IMR-90 (cell line): ENCODE results near the gene CDKAL1. TPM values are rescaled to one million over a fixed set of nuclear protein-coding genes. Genes with fewer than 3 reads are reported as not detected.

Source experiments
- ATAC-seq: fragments of 200-7000 bp; cut with Tn5 transposase; 2 replicates; pipeline ENCODE4 v1.9.1; 2020; ENCODE audit warnings: low read depth, mild to moderate bottlenecking, moderate library complexity
- BruUV-seq: library from RNA; stranded (reverse); fragments of 400-500 nt; replicated peaks from 2 replicates; lab custom pipeline; 2021; lab: Mats Ljungman, UMichigan
- CTCF ChIA-PET: fragments of 300-600 bp; formaldehyde crosslinking; extraction: SDS; loops from one replicate; lab custom pipeline; 2021; ENCODE audit warnings: antibody characterized with exemption; lab: Yijun Ruan, JAX
- POLR2A ChIA-PET: fragments of 300-600 bp; sonication (Branson Sonifier 250); formaldehyde crosslinking; loops from one replicate; lab custom pipeline; 2022; ENCODE audit warnings: antibody characterized with exemption; ENCODE audit not compliant: unreplicated experiment; lab: Charles Lee
- DNase-seq: peaks from one replicate; pipeline ENCODE4 v3.0.0; 2013
- H2AFZ ChIP-seq: replicated peaks from 2 replicates; pipeline ENCODE3; 2013; ENCODE audit warnings: low read length, mild to moderate bottlenecking; ENCODE audit not compliant: poor library complexity
- H2AK5ac ChIP-seq: 2 replicates; pipeline ENCODE4 v1.6.1; 2013; ENCODE audit warnings: low read depth, low read length, inconsistent platforms
- H2AK9ac ChIP-seq: replicated peaks from 2 replicates; pipeline ENCODE3; 2013; ENCODE audit warnings: mild to moderate bottlenecking, low read depth, low read length, moderate library complexity; ENCODE audit not compliant: poor library complexity
- H2BK120ac ChIP-seq: 2 replicates; pipeline ENCODE4 v1.6.1; 2013; ENCODE audit warnings: low read depth, low read length, inconsistent platforms
- H2BK15ac ChIP-seq: 3 replicates; pipeline ENCODE4 v1.6.1; 2013; ENCODE audit warnings: low read depth, low read length, inconsistent platforms
- H2BK20ac ChIP-seq: 2 replicates; pipeline ENCODE4 v1.6.1; 2013; ENCODE audit warnings: low read depth, mild to moderate bottlenecking, inconsistent platforms, low read length, moderate library complexity
- H2BK5ac ChIP-seq: 2 replicates; pipeline ENCODE4 v1.6.1; 2013; ENCODE audit warnings: mild to moderate bottlenecking, low read depth, low read length, inconsistent platforms; ENCODE audit not compliant: poor library complexity, severe bottlenecking
- H3K14ac ChIP-seq: replicated peaks from 2 replicates; pipeline ENCODE4 v1.6.1; 2013; ENCODE audit warnings: low read depth, low read length, inconsistent platforms
- H3K18ac ChIP-seq: 2 replicates; pipeline ENCODE4 v1.6.1; 2013; ENCODE audit warnings: low read depth, low read length, control low read depth
- H3K23ac ChIP-seq: 2 replicates; pipeline ENCODE4 v1.6.1; 2013; ENCODE audit warnings: low read depth, low read length, inconsistent platforms
- H3K27ac ChIP-seq: 2 replicates; pipeline ENCODE4 v1.5.1; 2013; ENCODE audit warnings: mild to moderate bottlenecking, control low read depth, low read length; ENCODE audit not compliant: insufficient read depth
- H3K27me3 ChIP-seq: 2 replicates; pipeline ENCODE4 v1.6.1; 2013; ENCODE audit warnings: low read length; ENCODE audit not compliant: control insufficient read depth, insufficient read depth
- H3K36me3 ChIP-seq: 2 replicates; pipeline ENCODE4 v1.6.1; 2013; ENCODE audit warnings: low read length, mixed read lengths; ENCODE audit not compliant: control insufficient read depth, insufficient read depth
- H3K4ac ChIP-seq: 2 replicates; pipeline ENCODE4 v1.6.1; 2013; ENCODE audit warnings: low read depth, low read length, inconsistent platforms
- H3K4me1 ChIP-seq: 2 replicates; pipeline ENCODE4 v1.6.1; 2013; ENCODE audit warnings: low read length, mixed read lengths; ENCODE audit not compliant: control insufficient read depth, insufficient read depth
- H3K4me2 ChIP-seq: 2 replicates; pipeline ENCODE4 v1.6.1; 2013; ENCODE audit warnings: low read depth, mild to moderate bottlenecking, control low read depth, low read length, moderate library complexity
- H3K4me3 ChIP-seq: 2 replicates; pipeline ENCODE4 v1.5.1; 2013; ENCODE audit warnings: low read depth, mild to moderate bottlenecking, control low read depth, low read length, moderate library complexity; ENCODE audit not compliant: insufficient read depth
- H3K56ac ChIP-seq: 2 replicates; pipeline ENCODE4 v1.6.1; 2013; ENCODE audit warnings: low read length, inconsistent platforms; ENCODE audit not compliant: insufficient read depth; ENCODE audit errors: extremely low read depth
- H3K79me1 ChIP-seq, 2 experiments: 2 replicates each; pipeline ENCODE4 v1.6.1; 2013; ENCODE audit warnings: low read length in 2 of 2, inconsistent platforms in 1 of 2, low read depth in 1 of 2
- H3K9ac ChIP-seq: 2 replicates; pipeline ENCODE4 v1.6.1; 2013; ENCODE audit warnings: low read depth, low read length, control low read depth
- H3K9me1 ChIP-seq: 2 replicates; pipeline ENCODE4 v1.6.1; 2013; ENCODE audit warnings: low read length, inconsistent platforms; ENCODE audit not compliant: insufficient read depth
- H3K9me3 ChIP-seq: 2 replicates; pipeline ENCODE4 v1.6.1; 2013; ENCODE audit warnings: low read length; ENCODE audit not compliant: control insufficient read depth, insufficient read depth
- H4K20me1 ChIP-seq: 2 replicates; pipeline ENCODE4 v1.6.1; 2013; ENCODE audit warnings: low read length, inconsistent platforms; ENCODE audit not compliant: insufficient read depth
- H4K5ac ChIP-seq: 2 replicates; pipeline ENCODE4 v1.6.1; 2013; ENCODE audit warnings: mild to moderate bottlenecking, low read depth, low read length, control low read depth
- H4K8ac ChIP-seq, 2 experiments: 2 replicates each; pipeline ENCODE4 v1.6.1; 2013; ENCODE audit warnings: low read depth in 2 of 2, low read length in 2 of 2, control low read depth in 1 of 2, inconsistent platforms in 1 of 2
- H4K91ac ChIP-seq: 2 replicates; pipeline ENCODE4 v1.6.1; 2013; ENCODE audit warnings: low read depth, low read length, inconsistent platforms; ENCODE audit not compliant: insufficient read depth
- CEBPB ChIP-seq: IDR thresholded peaks from 2 replicates; pipeline ENCODE4 v1.6.1; 2012; ENCODE audit warnings: low read depth, low read length, improper control_type of control experiment
- MXI1 ChIP-seq: IDR thresholded peaks from 2 replicates; pipeline ENCODE4 v1.6.1; 2012; ENCODE audit warnings: low read depth, mild to moderate bottlenecking, low read length, moderate library complexity, borderline replicate concordance
- NFE2L2 ChIP-seq: fragments of 150-350 bp; IDR thresholded peaks from 2 replicates; pipeline ENCODE4 v1.6.1; 2016; ENCODE audit warnings: low read depth, mild to moderate bottlenecking, low read length
- RCOR1 ChIP-seq: IDR thresholded peaks from 2 replicates; pipeline ENCODE4 v1.6.1; 2012; ENCODE audit warnings: mild to moderate bottlenecking, low read length, improper control_type of control experiment; ENCODE audit not compliant: insufficient replicate concordance
- WGBS, 2 experiments: methylation state at CpG; one replicate each; pipeline versions ENCODE4 v1.1.5 to v1.1.7; 2013; ENCODE audit warnings: missing lambda C conversion rate in 2 of 2; ENCODE audit not compliant: insufficient read length in 1 of 2; ENCODE audit errors: extremely low coverage in 2 of 2; 5-methylcytosine and 5-hydroxymethylcytosine counted together
- dilution Hi-C: fragments of 300-500 bp; cut with HindIII; formaldehyde crosslinking; loops from one replicate; pipeline ENCODE4 v1.14.3; 2018; ENCODE audit warnings: low sequenced_read_pairs; ENCODE audit not compliant: unreplicated experiment
- in situ Hi-C: fragments of 300-500 bp; cut with MboI; formaldehyde crosslinking; loops from 3 replicates; pipeline ENCODE4 v1.14.3; 2019; ENCODE audit warnings: low sequenced_read_pairs, inconsistent platforms, mixed read lengths
- intact Hi-C: fragments of 100-400 bp; cut with micrococcal nuclease; formaldehyde crosslinking; loops from 2 replicates; pipeline ENCODE4 v1.10.0; 2022
- polyA plus RNA-seq, 3 experiments: library from polyadenylated mRNA; depleted of rRNA; stranded (reverse); fragments of >200 nt; gene quantifications; 2 replicates each; pipeline ENCODE4 v1.2.3, GENCODE V29; 2012; ENCODE audit warnings: low replicate concordance in 1 of 3
- total RNA-seq: library from RNA; depleted of rRNA; stranded (reverse); fragments of >200 nt; gene quantifications from 2 replicates; pipeline ENCODE4 v1.2.3, GENCODE V29; 2012

Gene CDKAL1
- total and polyA plus RNA-seq, 2 of the 4 experiments (the other 2 are of a cell fraction): 3.7 to 13.1 TPM

- H3K23ac ChIP-seq: no peak overlapping the region
- no peak overlapping the region for H4K5ac ChIP-seq
- no peak for TF ChIP-seq CEBPB
- no peak for TF ChIP-seq NFE2L2
- no peak for TF ChIP-seq MXI1
- TF ChIP-seq RCOR1: no peak
- in situ Hi-C loops: no loop called here
- H4K91ac ChIP-seq: no peak overlapping the region
- ATAC-seq (no peak), DNase-seq (no peak)
- no peaks in the 10 kb centered on the region for H3K9me1 ChIP-seq
- H3K4me3 ChIP-seq: no peak overlapping the region
- H2AFZ ChIP-seq: no peak overlapping the region
- CTCF ChIA-PET: no interaction called here
- H3K79me1 ChIP-seq: no peaks in the 10 kb centered on the region
- H4K8ac ChIP-seq: no peak overlapping the region
- H4K20me1 ChIP-seq: no peaks in the 10 kb centered on the region
- no peak overlapping the region for H2BK120ac ChIP-seq
- H2BK20ac ChIP-seq: no peak overlapping the region
- no peaks in the 10 kb centered on the region for H3K9me3 ChIP-seq
- no peak overlapping the region for H3K4me2 ChIP-seq
- no peak overlapping the region for H3K18ac ChIP-seq
- no TSS peak for BruUV-seq
- WGBS, 2 experiments: no CpG with 5 or more reads among the region's 9 CpGs
- no peak overlapping the region for H2AK9ac ChIP-seq
- POLR2A ChIA-PET: no interaction called here
- no peak overlapping the region for H3K56ac ChIP-seq
- H3K4ac ChIP-seq: no peak overlapping the region
- H3K27ac ChIP-seq: no peak overlapping the region
- H2BK5ac ChIP-seq: no peak overlapping the region
- H2AK5ac ChIP-seq: no peak overlapping the region
- no peaks in the 10 kb centered on the region for H3K36me3 ChIP-seq
- intact Hi-C loops: no loop called here
- no peaks in the 10 kb centered on the region for H3K27me3 ChIP-seq
- H2BK15ac ChIP-seq: no peak overlapping the region
- no peaks in the 10 kb centered on the region for H3K4me1 ChIP-seq
- H3K14ac ChIP-seq: no peak overlapping the region
- no peak overlapping the region for H3K9ac ChIP-seq
- dilution Hi-C loops: no loop called here
Measured at GRCh38 chr6:21208081-21208795, 674.0 kb downstream of the CDKAL1 start.
